ENCODE data around the gene LSS. TPM values are rescaled to one million over a fixed set of nuclear protein-coding genes. Genes with fewer than 3 reads are reported as not detected.
A peak's percentile ranks its signal among the peaks of the same experiment; 100 is the strongest.

The LSS gene
- total and polyA plus RNA-seq, 8 donors: 34.9 to 184 (median 54.5) TPM

GRCh38 chr21:46146856-46147255, 81.7 kb downstream of the LSS start:
- no peaks in the 10 kb centered on the region for H3K36me3 ChIP-seq
- no peak for TF ChIP-seq CTCF (IDR thresholded peaks at IDR 0.05)
- intact Hi-C loops (cut with DNase I): no loop called here
- peaks cover 0 to 6% of the 10 kb centered on the region in 2 donors for H3K27me3 ChIP-seq
- peaks cover 0 to 3% of the 10 kb centered on the region in 2 donors for H3K9me3 ChIP-seq
- no peak overlapping the region for H3K27ac ChIP-seq
- DNase-seq (peak in 1 of 4 donors; percentile 28), ATAC-seq (no peak)
- peaks cover 0 to 6% of the 10 kb centered on the region in 2 donors for H3K4me1 ChIP-seq
- no peak overlapping the region for H3K4me3 ChIP-seq

DNA sequence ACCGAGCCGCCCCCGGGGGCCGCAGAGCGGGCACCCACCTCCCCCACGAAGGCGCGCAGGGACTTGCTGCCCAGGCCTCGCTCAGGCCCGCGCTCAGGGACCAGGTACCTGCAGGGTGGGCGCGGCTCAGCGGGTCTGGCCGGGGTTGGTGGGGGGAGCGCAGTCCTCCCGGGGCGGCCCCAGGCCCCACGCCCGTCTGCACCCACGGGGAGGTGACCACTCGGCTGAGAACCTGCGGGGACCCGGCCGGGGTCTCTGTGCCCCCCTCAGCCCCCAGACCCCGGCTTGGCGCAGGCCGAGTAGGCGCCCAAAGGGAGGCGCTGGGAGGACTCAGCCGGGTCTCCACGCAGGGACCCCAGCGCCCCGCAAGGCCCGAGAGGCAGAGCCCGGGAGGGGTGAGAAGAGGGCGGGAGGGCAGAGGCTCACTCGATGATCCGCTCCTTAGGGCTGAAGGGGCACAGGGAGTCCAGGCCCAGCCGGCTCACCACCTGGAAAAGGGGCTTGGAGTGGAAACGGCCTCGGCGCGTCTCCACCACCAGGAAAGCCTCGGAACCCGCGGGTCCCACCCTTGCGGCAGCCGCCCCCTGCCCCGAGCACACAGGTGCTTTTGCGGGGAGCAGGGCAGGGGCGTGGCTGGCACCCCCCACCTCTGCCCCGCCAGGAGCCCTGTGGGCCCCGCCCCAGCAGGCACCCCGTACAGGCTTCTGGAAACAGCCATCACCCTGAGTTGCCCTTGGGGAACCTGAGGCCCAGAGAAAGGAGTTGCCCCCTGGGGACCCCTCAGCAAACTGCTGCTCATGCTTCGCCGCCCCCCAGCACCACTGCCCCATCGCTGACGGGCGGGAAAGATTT, 82.5 kb downstream of the LSS start:
- no peaks in the 10 kb centered on the region for H3K36me3 ChIP-seq
- peak in 1 of 4 donors; percentile 75 for DNase-seq
- H3K9me3 ChIP-seq: peaks cover 0 to 3% of the 10 kb centered on the region in 2 donors
- intact Hi-C loops (cut with DNase I): no loop called here
- no peak for ATAC-seq
- H3K27ac ChIP-seq: no peak overlapping the region
- H3K4me3 ChIP-seq: no peak overlapping the region
- peaks cover 0 to 2% of the 10 kb centered on the region in 2 donors for H3K27me3 ChIP-seq
- H3K4me1 ChIP-seq: peaks cover 0 to 6% of the 10 kb centered on the region in 2 donors
- TF ChIP-seq CTCF (IDR thresholded peaks at IDR 0.05): no peak

- ATAC-seq: no peak
- DNase-seq: peak in 1 of 4 donors; percentile 73
- H3K4me3 ChIP-seq: no peak overlapping the region
- no peak overlapping the region for H3K27ac ChIP-seq
- H3K4me1 ChIP-seq: peaks cover 0 to 6% of the 10 kb centered on the region in 2 donors
- intact Hi-C loops (cut with DNase I): no loop called here
- no peaks in the 10 kb centered on the region for H3K36me3 ChIP-seq
- TF ChIP-seq CTCF (IDR thresholded peaks at IDR 0.05): no peak
- peaks cover 0 to 3% of the 10 kb centered on the region in 2 donors for H3K9me3 ChIP-seq
- H3K27me3 ChIP-seq: no peaks in the 10 kb centered on the region
Measured at GRCh38 chr21:46145159-46145839, 83.3 kb downstream of the LSS start.

- peak in 1 of 4 donors; percentile 24 for DNase-seq
- no peak for ATAC-seq
- Histone ChIP-seq H3K4me1 (peaks cover 0 to 6% of the 10 kb centered on the region in 2 donors), H3K4me3 (no peak overlapping the region), H3K36me3 (no peaks in the 10 kb centered on the region), H3K27ac (no peak overlapping the region), H3K27me3 (peaks cover 0 to 7% of the 10 kb centered on the region in 2 donors), H3K9me3 (peaks cover 0 to 3% of the 10 kb centered on the region in 2 donors)
- intact Hi-C loops (cut with DNase I): no loop called here
- no peak for TF ChIP-seq CTCF (IDR thresholded peaks at IDR 0.05)
Measured at GRCh38 chr21:46144464-46145070, 84.0 kb downstream of the LSS start.

All from left lung (tissue), 10 donors.